IMR-90 (cell line): ENCODE measurements around the gene ARID3C.

Source experiments
- CTCF ChIP-seq: conservative IDR thresholded peaks from 2 replicates; pipeline ENCODE4 v1.5.1; 2012; ENCODE audit warnings: mild to moderate bottlenecking, low read depth, low read length, improper control_type of control experiment
- POLR2A ChIP-seq: IDR thresholded peaks from 2 replicates; pipeline ENCODE4 v1.6.1; 2012; ENCODE audit warnings: mild to moderate bottlenecking, low read depth, low read length

- TF ChIP-seq POLR2A (no peak), CTCF (peak; percentile 84)
These were observed 5.1 kb upstream of the ARID3C start for GRCh38 chr9:34633851-34634550.
